K562 (cell line): ENCODE results near the gene CMTM4. TPM values are rescaled to one million over a fixed set of nuclear protein-coding genes. Genes with fewer than 3 reads are reported as not detected.

ENCODE experiments used
- ATF7 ChIP-seq: fragments of 450-650 bp; IDR thresholded peaks from 2 replicates; pipeline ENCODE4 v1.7.1; 2014; ENCODE audit warnings: mild to moderate bottlenecking, moderate library complexity
- BCL6 ChIP-seq: fragments of 250-450 bp; sonication (Bioruptor Pico); IDR thresholded peaks from 2 replicates; pipeline ENCODE4 v1.4.0; 2020
- BRD9 ChIP-seq: fragments of 450-650 bp; IDR thresholded peaks from 2 replicates; pipeline ENCODE4 v1.6.1; 2018; ENCODE audit warnings: low read depth; ENCODE audit not compliant: partially characterized antibody
- EP300 ChIP-seq: IDR thresholded peaks from 2 replicates; pipeline ENCODE4 v1.6.1; 2012; ENCODE audit warnings: low read length, improper control_type of control experiment
- FOXK1 ChIP-seq: sonication (generic); formaldehyde crosslinking; IDR thresholded peaks from 2 replicates; pipeline ENCODE4 v1.8.0; 2022; ENCODE audit warnings: missing genetic modification reagents, mild to moderate bottlenecking, borderline replicate concordance
- FOXK2 ChIP-seq, 2 experiments: fragments of 450-650 bp; IDR thresholded peaks in 1 of 2; conservative IDR thresholded peaks in 1 of 2; 2 replicates each; pipeline ENCODE4 v1.6.1; 2016; ENCODE audit warnings: low read depth in 2 of 2, mild to moderate bottlenecking in 1 of 2
- MAFK ChIP-seq: IDR thresholded peaks from 2 replicates; pipeline ENCODE4 v1.6.1; 2011; ENCODE audit warnings: low read length, improper control_type of control experiment
- MAZ ChIP-seq, 2 experiments: fragments of 450-650 bp in 1 of 2; sonication (generic) in 1 of 2; formaldehyde crosslinking; IDR thresholded peaks in 1 of 2; conservative IDR thresholded peaks in 1 of 2; 2 replicates each; pipeline versions ENCODE4 v1.4.0 to v1.5.0; 2020; ENCODE audit warnings: mild to moderate bottlenecking in 1 of 2, missing genetic modification reagents in 1 of 2
- RNF2 ChIP-seq: sonication (generic); IDR thresholded peaks from 2 replicates; pipeline ENCODE4 v1.6.1; 2016
- SNIP1 ChIP-seq: fragments of 450-650 bp; IDR thresholded peaks from 2 replicates; pipeline ENCODE4 v1.7.1; 2017; ENCODE audit warnings: low read depth, mild to moderate bottlenecking
- SPI1 ChIP-seq: IDR thresholded peaks from 2 replicates; pipeline ENCODE4 v1.6.1; 2011; ENCODE audit warnings: low read depth, low read length, control low read depth, borderline replicate concordance
- ZFP1 ChIP-seq: fragments of 450-650 bp; formaldehyde crosslinking; IDR thresholded peaks from 2 replicates; pipeline ENCODE4 v1.4.0; 2020; ENCODE audit warnings: mild to moderate bottlenecking, mixed read lengths
- ZNF175 ChIP-seq: fragments of 200-800 bp; sonication (Bioruptor generic); IDR thresholded peaks from 2 replicates; pipeline ENCODE4 v1.6.1; 2016; ENCODE audit warnings: low read depth, mild to moderate bottlenecking, missing genetic modification characterization, missing compliant biosample characterization
- ZNF197 ChIP-seq: fragments of 200-800 bp; sonication (Bioruptor generic); IDR thresholded peaks from 2 replicates; pipeline ENCODE4 v1.6.1; 2016; ENCODE audit warnings: low read depth, missing genetic modification characterization, missing compliant biosample characterization
- ZNF766 ChIP-seq: fragments of 200-800 bp; sonication (Bioruptor generic); conservative IDR thresholded peaks from 2 replicates; pipeline ENCODE4 v1.6.1; 2016; ENCODE audit warnings: missing genetic modification characterization, missing compliant biosample characterization
- polyA plus RNA-seq, 8 experiments: library from polyadenylated mRNA; depleted of rRNA in 4 of 8; stranded (reverse) in 5 of 8; unstranded in 3 of 8; fragments of >200 nt; fragmentation: Nextera tagmentation in 2 of 8; fragmentation: Illumina TruSeq in 1 of 8; extraction: Ambion mirVana in 2 of 8; extraction: Trizol in 1 of 8; gene quantifications; 2 replicates each; pipeline versions ENCODE4 v1.2.1 to v1.2.3, GENCODE V29; 2011 to 2014; ENCODE audit warnings: inconsistent platforms in 1 of 8, missing spikeins in 1 of 8
- total RNA-seq, 7 experiments: library from RNA; depleted of rRNA in 6 of 7; stranded (reverse); fragments of >200 nt in 6 of 7; fragmentation: Illumina TruSeq in 2 of 7; extraction: Trizol in 2 of 7; gene quantifications; 2 replicates each; pipeline versions ENCODE4 v1.2.1 to v1.2.3, GENCODE V29; 2011 to 2021; ENCODE audit warnings: low replicate concordance in 1 of 7
- TF ChIP-seq, protein P1 (sequence below): sonication (generic); formaldehyde crosslinking; IDR thresholded peaks from 2 replicates; pipeline ENCODE4 v1.8.1; 2023; ENCODE audit warnings: mild to moderate bottlenecking, missing genetic modification reagents
- TF ChIP-seq, protein P2 (sequence below): fragments of 450-650 bp; formaldehyde crosslinking; IDR thresholded peaks from 2 replicates; pipeline ENCODE4 v1.4.0; 2020; ENCODE audit warnings: mild to moderate bottlenecking, moderate library complexity
- TF ChIP-seq, protein P3 (sequence below): fragments of 250-450 bp; sonication (Bioruptor Pico); IDR thresholded peaks from 2 replicates; pipeline ENCODE4 v1.5.0; 2021
- TF ChIP-seq, protein P4 (sequence below): fragments of 250-450 bp; sonication (Bioruptor Pico); IDR thresholded peaks from 2 replicates; pipeline ENCODE4 v1.8.0; 2022; ENCODE audit warnings: moderate library complexity, mild to moderate bottlenecking, inconsistent platforms
- TF ChIP-seq, protein P5 (sequence below): fragments of 200-800 bp; sonication (Bioruptor generic); IDR thresholded peaks from 2 replicates; pipeline ENCODE4 v1.6.1; 2017; ENCODE audit warnings: missing genetic modification characterization, missing compliant biosample characterization

The CMTM4 gene
- total and polyA plus RNA-seq, 9 of the 15 experiments (the other 6 are each of a cell fraction or from before 2014, with no cell fraction given) = 2.0 to 21.3 (median 12.5) TPM

DNA sequence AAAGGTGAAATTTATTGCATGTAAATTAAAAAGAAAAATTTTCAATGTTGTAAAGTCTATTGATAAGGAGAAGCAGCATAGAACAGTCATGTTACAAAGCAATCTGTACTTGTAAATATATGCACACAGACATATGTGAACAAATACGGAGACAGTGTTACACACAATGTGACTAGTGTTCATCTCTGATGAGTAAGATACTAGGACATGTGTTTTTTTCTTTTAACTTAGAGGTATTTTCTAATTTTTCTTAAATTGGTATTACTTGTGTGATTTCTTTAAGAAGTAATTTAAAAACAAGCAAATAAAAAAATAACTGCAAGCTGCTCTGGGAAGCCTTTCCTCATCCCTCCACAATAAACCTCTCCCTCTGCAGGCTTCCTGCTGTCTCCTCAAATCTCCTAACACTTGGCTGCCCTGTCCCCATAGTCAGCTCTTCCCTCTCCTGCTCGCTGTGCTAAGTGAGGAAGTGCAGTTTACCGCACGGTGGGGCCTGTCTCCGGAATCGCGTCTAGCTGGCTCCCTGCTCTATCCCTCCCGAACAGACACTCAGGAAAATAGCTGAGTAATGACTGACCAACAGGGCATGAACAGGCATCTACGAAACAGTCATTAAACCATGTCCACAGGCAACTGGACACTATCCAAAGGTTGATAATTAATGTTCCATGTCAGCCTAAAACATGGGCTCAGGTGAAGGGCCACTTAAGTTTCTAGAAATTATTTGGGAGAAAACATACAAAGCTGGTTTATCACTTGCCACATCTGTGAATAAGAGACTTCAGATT is 35.9 kb downstream of the CMTM4 start (continued):
- TF ChIP-seq RNF2 = peak; percentile 80; the same call in 1 of the 2 replicates
- TF ChIP-seq, protein P1, sequence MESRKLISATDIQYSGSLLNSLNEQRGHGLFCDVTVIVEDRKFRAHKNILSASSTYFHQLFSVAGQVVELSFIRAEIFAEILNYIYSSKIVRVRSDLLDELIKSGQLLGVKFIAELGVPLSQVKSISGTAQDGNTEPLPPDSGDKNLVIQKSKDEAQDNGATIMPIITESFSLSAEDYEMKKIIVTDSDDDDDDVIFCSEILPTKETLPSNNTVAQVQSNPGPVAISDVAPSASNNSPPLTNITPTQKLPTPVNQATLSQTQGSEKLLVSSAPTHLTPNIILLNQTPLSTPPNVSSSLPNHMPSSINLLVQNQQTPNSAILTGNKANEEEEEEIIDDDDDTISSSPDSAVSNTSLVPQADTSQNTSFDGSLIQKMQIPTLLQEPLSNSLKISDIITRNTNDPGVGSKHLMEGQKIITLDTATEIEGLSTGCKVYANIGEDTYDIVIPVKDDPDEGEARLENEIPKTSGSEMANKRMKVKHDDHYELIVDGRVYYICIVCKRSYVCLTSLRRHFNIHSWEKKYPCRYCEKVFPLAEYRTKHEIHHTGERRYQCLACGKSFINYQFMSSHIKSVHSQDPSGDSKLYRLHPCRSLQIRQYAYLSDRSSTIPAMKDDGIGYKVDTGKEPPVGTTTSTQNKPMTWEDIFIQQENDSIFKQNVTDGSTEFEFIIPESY (CRISPR knock-in tag) = no peak
- peak; percentile 67 to 72 for TF ChIP-seq FOXK2 (conservative IDR thresholded peaks at IDR 0.05 in 1 of 2, IDR thresholded peaks at IDR 0.05 in 1 of 2; ENCODE audit: low read depth in 2 of 2)
- TF ChIP-seq ZNF766 (CRISPR knock-in tag) = peak; percentile 98
- TF ChIP-seq ZNF175 (CRISPR knock-in tag) = no peak
- TF ChIP-seq ATF7 = no peak
- TF ChIP-seq EP300 = peak; percentile 71; the same call in 1 of the 2 replicates
- no peak for TF ChIP-seq ZNF197 (CRISPR knock-in tag)
- no peak for TF ChIP-seq BCL6 (CRISPR knock-in tag)
- no peak for TF ChIP-seq BRD9
- TF ChIP-seq, protein P2, sequence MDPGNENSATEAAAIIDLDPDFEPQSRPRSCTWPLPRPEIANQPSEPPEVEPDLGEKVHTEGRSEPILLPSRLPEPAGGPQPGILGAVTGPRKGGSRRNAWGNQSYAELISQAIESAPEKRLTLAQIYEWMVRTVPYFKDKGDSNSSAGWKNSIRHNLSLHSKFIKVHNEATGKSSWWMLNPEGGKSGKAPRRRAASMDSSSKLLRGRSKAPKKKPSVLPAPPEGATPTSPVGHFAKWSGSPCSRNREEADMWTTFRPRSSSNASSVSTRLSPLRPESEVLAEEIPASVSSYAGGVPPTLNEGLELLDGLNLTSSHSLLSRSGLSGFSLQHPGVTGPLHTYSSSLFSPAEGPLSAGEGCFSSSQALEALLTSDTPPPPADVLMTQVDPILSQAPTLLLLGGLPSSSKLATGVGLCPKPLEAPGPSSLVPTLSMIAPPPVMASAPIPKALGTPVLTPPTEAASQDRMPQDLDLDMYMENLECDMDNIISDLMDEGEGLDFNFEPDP (CRISPR knock-in tag) = no peak
- TF ChIP-seq FOXK1 (CRISPR knock-in tag) = no peak
- no peak for TF ChIP-seq SNIP1
- peak; percentile 92 for TF ChIP-seq MAFK
- TF ChIP-seq MAZ (CRISPR knock-in tag; conservative IDR thresholded peaks at IDR 0.05 in 1 of 2, IDR thresholded peaks at IDR 0.05 in 1 of 2) = 0 out of 4 replicates have a peak, but pooled peaks of 1 of the 2 experiments have one; percentile 14
- TF ChIP-seq, protein P3, sequence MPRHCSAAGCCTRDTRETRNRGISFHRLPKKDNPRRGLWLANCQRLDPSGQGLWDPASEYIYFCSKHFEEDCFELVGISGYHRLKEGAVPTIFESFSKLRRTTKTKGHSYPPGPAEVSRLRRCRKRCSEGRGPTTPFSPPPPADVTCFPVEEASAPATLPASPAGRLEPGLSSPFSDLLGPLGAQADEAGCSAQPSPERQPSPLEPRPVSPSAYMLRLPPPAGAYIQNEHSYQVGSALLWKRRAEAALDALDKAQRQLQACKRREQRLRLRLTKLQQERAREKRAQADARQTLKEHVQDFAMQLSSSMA (CRISPR knock-in tag) = no peak
- TF ChIP-seq, protein P4, sequence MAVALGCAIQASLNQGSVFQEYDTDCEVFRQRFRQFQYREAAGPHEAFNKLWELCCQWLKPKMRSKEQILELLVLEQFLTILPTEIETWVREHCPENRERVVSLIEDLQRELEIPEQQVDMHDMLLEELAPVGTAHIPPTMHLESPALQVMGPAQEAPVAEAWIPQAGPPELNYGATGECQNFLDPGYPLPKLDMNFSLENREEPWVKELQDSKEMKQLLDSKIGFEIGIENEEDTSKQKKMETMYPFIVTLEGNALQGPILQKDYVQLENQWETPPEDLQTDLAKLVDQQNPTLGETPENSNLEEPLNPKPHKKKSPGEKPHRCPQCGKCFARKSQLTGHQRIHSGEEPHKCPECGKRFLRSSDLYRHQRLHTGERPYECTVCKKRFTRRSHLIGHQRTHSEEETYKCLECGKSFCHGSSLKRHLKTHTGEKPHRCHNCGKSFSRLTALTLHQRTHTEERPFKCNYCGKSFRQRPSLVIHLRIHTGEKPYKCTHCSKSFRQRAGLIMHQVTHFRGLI (CRISPR knock-in tag) = no peak
- TF ChIP-seq, protein P5, sequence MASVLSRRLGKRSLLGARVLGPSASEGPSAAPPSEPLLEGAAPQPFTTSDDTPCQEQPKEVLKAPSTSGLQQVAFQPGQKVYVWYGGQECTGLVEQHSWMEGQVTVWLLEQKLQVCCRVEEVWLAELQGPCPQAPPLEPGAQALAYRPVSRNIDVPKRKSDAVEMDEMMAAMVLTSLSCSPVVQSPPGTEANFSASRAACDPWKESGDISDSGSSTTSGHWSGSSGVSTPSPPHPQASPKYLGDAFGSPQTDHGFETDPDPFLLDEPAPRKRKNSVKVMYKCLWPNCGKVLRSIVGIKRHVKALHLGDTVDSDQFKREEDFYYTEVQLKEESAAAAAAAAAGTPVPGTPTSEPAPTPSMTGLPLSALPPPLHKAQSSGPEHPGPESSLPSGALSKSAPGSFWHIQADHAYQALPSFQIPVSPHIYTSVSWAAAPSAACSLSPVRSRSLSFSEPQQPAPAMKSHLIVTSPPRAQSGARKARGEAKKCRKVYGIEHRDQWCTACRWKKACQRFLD = no peak
- peak; percentile 98 for TF ChIP-seq SPI1
- TF ChIP-seq ZFP1 (CRISPR knock-in tag) = no peak
